AG08396 (cell line): ENCODE results near the gene WDR82.

Experiments used
- DNase-seq: peaks from one replicate; pipeline ENCODE4 v3.0.0; 2012; ENCODE audit warnings: low spot score, mixed read lengths

Gene WDR82, protein sequence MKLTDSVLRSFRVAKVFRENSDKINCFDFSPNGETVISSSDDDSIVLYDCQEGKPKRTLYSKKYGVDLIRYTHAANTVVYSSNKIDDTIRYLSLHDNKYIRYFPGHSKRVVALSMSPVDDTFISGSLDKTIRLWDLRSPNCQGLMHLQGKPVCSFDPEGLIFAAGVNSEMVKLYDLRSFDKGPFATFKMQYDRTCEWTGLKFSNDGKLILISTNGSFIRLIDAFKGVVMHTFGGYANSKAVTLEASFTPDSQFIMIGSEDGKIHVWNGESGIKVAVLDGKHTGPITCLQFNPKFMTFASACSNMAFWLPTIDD

GRCh38 chr3:52278510-52279069 is at the start of gene WDR82:
WDR82 (minus strand) TSS chr3:52278649; CDS start chr3:52278361, 288 bp downstream.
- peak; percentile 97 for DNase-seq

DNA sequence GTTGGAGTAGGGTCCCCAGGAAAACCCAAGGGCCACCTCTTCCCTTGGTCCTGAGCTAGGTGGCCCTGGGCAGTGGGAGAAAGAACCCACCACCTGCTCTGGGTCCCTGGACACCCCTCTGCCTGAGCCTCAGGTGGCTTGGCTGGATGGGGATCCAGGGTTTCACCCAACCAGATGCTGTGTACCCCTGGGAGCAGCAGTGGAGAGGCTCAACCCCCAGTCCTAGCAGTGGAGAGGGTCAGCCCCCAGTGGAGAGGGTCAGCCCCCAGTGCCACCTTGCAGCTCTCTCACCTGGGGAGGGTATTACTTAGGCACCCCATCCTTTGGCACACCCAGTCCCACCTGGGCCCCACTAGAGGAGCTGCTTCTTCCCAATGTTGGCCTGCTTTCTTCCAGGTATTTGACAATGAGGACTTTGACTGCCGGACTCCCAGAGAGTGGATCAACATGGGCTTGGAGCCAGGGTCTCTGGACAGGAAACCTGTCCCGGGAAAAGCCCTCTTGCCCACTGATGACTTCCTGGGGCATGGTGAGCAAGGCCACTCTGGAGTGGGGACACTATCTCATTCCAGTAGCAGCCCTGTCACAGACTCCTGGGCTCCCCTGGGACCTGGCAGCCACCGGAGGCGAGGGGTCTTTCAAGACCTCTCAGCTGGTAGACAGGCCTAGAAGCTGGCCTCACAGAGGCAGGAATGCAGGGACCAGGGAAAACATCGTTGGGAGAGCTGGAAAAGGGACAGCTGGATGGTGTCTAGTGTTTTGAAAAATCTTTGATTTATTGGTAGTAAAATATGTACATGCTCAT is 49.2 kb upstream of the WDR82 start:
- no peak for DNase-seq

GRCh38 chr3:52326976-52327375 is 48.5 kb upstream of the WDR82 start:
- no peak for DNase-seq

DNA sequence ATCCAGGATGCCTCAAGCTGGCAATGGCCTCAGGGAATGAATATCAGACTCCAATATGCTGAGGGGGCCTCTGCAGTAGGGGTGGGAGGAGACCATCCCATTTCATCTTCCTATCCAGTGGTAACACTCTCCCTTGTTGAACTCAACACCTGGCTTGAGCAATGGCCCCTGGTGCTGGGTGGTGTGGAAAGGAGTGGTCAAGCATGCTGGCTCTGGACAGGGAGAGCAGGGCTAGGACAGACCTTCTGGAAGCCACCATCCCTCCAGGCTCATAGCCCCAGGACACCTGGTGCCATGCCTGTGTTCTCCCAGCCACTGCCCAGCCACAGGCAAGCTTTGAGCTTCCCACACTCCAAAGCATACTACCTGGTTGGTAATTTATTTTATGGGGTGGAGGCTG is 47.2 kb upstream of the WDR82 start:
- DNase-seq, result no peak

DNA sequence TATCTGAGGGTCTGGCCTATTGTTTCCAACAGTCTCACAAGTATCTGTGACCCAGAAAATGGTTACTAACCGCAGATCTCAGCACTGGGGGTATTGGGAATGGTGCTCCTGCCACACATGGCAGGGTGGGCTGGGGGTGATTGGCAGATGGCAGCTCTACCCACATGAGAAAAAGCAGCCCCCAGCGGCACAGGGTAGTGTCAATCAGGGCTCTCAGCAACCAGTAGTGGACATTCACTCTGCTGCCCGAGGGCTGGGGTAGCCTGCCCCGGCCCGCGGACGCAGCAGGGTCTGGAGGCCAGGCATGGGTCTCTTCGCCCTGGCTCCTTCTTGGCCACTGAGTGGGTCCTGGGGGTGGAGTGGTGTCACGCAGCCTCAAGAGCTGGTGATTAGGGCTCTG is 46.2 kb upstream of the WDR82 start:
- DNase-seq, result no peak

GRCh38 chr3:52323526-52324295 is 45.3 kb upstream of the WDR82 start:
- DNase-seq, result no peak

DNA sequence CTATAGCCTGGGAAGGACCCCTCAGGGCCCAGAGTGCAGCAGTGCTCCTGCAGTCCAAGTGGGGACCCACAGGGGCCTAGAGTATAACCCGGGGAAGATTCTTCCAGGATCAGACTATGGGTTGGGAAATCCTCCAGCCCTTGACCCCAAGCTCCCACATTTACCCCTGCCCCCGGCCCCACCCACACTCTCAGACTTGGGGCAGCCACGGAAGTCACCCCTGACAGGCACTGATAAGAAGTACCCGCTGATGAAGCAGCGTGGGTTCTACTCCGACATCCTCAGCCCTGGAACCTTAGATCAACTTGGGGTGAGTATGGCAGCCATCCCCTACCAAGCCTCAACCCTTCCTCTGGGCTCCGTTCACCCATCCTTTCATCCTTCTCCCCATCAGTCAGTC is 44.0 kb upstream of the WDR82 start:
- no peak for DNase-seq

- DNase-seq, result no peak
Observed at GRCh38 chr3:52321481-52321880, 43.0 kb upstream of the WDR82 start.

- no peak for DNase-seq
Observed at GRCh38 chr3:52319921-52320595, 41.6 kb upstream of the WDR82 start.

DNA sequence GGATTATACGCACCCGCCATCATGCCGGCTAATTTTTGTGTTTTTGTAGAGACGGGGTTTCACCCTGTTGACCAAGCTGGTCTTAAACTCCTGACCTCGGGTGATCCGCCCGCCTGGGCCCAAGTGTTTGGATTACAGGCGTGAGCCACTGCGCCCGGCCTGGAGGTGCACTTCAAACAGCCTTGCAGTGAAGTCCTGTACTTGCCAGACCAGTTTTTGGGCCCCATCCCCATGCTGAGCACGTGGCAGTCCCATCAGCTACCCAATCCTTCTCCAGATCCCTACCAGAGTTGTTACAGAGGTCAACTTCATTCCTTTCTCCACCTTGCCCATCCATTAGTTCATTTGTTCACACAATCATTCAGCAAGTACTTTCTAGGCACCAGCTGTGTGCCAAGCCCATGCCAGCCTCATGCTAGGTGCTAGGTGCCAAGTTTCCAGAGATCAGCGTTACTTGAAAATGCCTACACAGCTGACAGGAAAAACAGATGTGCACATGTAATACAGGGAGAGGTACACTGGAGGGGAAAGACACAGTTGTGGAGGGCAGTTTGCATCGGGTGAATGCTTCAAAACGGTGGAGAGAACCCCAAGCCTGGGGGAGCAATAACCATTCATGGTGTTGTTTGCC is 39.9 kb upstream of the WDR82 start:
- DNase-seq, result no peak

DNA sequence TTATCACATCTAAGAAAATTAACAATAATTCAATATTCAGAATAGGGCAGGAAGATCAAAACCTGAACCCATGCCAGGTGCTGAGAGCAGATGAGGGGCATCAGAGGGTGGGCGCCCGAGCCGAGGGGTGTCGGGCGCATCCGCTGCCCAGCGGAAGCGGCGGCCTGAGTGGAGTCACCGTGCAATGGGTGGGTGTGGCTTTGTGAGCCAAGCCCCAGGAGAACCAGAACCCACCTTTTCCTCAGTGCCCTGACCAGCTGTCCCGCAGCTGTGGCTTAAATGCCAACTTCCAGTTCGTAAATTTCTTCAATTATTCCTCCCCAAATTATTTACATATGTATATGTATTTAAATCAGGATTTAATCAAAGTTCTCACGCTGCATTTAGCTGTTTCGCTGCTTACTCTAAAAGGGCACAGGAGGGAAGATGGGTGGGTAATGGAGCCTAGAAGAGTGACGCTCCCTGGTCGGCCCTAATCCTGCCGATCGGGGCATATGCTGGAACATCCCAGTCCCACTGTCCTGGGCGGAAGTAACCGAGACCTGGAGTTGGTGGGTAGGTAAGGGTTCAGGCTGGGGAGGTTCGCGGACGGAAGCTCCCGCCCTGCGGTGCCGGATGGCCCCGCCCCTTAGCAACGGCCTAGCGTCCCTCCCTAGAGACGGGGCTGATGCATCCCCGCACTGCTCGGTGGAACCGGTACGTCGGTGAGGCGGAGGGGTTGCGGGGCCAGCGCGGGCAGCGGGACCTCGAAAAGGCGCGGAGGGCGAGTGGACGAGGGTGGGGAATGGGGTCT is 39.0 kb upstream of the WDR82 start:
- DNase-seq, result peak; percentile 73

GRCh38 chr3:52315977-52316764 is 37.7 kb upstream of the WDR82 start, which contains the start of gene DNAH1:
DNAH1 (plus strand) TSS chr3:52316319; CDS start chr3:52322443, 6,124 bp downstream.
- DNase-seq, result no peak

DNA sequence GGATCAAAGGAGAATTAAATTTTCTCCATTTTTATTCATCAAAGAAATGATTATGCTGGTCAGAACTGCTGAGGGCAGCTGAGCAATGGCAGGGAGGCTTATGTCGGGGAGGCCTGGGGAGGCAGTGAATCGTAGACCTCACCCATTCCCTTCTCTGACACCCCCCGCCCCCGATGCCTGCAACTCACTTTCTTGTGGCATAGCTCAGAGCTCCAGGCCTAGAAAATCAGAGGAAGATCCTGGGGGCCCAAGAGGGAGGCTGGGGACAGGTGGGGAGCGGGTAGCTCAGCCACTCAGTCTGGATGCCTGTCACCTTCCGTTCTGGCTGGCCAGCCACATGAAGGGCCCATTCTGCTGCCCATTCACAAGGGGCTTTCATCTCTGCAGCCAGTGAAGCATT is 36.6 kb upstream of the WDR82 start:
- no peak for DNase-seq

DNA sequence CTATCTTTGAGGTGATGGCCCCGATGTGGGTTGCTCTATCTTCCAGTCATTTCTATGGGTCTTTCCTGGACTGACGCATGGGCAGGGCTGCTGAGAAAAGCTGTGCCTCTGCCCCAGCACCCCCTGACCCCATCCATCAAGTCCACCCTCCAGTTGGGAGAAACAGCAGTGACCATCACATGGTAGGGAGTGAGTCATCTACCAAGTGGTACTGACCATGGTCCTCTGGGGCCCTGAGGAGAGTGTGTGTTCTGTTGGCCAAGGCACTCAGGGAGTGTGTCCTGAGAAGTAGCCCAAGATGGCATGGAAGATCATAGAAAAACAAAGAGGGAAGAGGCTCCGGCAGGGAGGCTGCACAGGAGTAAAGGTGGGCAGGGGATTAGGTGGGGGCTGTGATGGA is 36.0 kb upstream of the WDR82 start:
- DNase-seq, result no peak

DNA sequence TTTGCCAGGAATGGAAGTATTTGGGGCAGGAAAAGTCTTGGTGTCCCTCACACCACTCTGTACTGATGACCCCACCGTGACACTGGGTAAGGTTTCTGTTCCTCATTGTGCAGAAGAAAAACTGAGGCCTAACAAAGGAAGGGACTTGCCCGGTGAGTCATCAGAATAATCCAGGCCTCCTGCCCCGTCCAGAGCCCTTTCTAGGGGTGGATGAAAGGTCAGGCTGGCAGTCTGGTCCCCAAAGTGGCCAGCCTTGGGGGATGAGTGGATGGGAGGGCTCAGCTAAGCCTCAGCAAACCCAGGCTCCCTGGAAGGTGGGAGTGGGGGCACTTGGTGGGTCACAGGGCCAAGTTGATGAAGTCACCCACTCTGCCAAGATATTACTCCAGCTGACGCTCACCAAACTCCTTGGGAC is 35.3 kb upstream of the WDR82 start:
- peak; percentile 45 for DNase-seq

GRCh38 chr3:52313188-52313773 is 34.8 kb upstream of the WDR82 start:
- DNase-seq, result no peak

- no peak for DNase-seq
Observed at GRCh38 chr3:52311576-52312119, 33.2 kb upstream of the WDR82 start.

- DNase-seq, result no peak
Observed at GRCh38 chr3:52310861-52311575, 32.6 kb upstream of the WDR82 start.
